Ovary (tissue), 3 donors: ENCODE results near the gene PTDSS2.

Experiments used
- CTCF ChIP-seq, 3 donors: fragments of 450-650 bp in 2 of 3; fragments of 200-600 bp in 1 of 3; IDR thresholded peaks; one replicate each; pipeline versions ENCODE4 v1.5.1 to v1.8.0; 2016 to 2022; ENCODE audit warnings: antibody characterized with exemption in 3 of 3, mild to moderate bottlenecking in 1 of 3
- POLR2A ChIP-seq: fragments of 450-650 bp; IDR thresholded peaks from one replicate; pipeline ENCODE4 v1.6.1; 2017; ENCODE audit warnings: antibody characterized with exemption, mild to moderate bottlenecking, moderate library complexity
- donor health status: DM: no; HTN: no; CAD: no.

- no peak for TF ChIP-seq CTCF (IDR thresholded peaks at IDR 0.05)
- TF ChIP-seq POLR2A: no peak
Observed at GRCh38 chr11:438101-438844, 11.8 kb upstream of the PTDSS2 start.
